GM13977 (cell line): ENCODE measurements around the gene IFT81.

ENCODE experiments used
- DNase-seq: peaks from one replicate; pipeline ENCODE4 v3.0.0; 2012; ENCODE audit warnings: low spot score
- in situ Hi-C: fragments of 300-500 bp; cut with MboI; formaldehyde crosslinking; loops from one replicate; pipeline ENCODE4 v1.12.0; 2022; ENCODE audit warnings: low sequenced_read_pairs, low pct_unique_long_range_greater_than_20kb, mixed read lengths, inconsistent platforms; ENCODE audit not compliant: unreplicated experiment
- TF ChIP-seq, protein P1 (sequence below): IDR thresholded peaks from 2 replicates; pipeline ENCODE4 v1.5.1; 2012; ENCODE audit warnings: mild to moderate bottlenecking, control low read depth; ENCODE audit not compliant: insufficient read depth; ENCODE audit errors: extremely low read depth, missing control alignments

Gene IFT81

DNA sequence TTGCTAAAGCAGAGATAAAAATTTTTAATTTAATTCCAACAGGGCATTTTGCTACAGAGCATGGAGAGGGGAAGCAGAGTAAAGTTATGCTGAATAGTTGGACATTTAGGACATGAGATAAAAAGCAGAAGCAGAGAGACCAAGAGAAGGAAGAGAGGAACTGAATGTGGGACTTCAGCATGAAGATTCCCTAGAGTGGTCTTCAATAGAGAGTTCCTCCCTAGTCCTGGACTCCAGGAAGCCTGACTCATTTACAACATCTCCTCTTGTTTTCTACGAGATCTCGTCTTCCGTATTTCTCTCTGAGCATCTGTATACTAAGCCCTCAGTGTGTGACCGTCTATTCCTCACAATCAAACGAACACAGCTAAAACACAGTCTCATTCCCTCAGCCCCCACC, 35.2 kb upstream of the IFT81 start:
- TF ChIP-seq, protein P1, sequence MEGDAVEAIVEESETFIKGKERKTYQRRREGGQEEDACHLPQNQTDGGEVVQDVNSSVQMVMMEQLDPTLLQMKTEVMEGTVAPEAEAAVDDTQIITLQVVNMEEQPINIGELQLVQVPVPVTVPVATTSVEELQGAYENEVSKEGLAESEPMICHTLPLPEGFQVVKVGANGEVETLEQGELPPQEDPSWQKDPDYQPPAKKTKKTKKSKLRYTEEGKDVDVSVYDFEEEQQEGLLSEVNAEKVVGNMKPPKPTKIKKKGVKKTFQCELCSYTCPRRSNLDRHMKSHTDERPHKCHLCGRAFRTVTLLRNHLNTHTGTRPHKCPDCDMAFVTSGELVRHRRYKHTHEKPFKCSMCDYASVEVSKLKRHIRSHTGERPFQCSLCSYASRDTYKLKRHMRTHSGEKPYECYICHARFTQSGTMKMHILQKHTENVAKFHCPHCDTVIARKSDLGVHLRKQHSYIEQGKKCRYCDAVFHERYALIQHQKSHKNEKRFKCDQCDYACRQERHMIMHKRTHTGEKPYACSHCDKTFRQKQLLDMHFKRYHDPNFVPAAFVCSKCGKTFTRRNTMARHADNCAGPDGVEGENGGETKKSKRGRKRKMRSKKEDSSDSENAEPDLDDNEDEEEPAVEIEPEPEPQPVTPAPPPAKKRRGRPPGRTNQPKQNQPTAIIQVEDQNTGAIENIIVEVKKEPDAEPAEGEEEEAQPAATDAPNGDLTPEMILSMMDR, result no peak
- DNase-seq, result no peak
- in situ Hi-C loops, result no loop called here

DNA sequence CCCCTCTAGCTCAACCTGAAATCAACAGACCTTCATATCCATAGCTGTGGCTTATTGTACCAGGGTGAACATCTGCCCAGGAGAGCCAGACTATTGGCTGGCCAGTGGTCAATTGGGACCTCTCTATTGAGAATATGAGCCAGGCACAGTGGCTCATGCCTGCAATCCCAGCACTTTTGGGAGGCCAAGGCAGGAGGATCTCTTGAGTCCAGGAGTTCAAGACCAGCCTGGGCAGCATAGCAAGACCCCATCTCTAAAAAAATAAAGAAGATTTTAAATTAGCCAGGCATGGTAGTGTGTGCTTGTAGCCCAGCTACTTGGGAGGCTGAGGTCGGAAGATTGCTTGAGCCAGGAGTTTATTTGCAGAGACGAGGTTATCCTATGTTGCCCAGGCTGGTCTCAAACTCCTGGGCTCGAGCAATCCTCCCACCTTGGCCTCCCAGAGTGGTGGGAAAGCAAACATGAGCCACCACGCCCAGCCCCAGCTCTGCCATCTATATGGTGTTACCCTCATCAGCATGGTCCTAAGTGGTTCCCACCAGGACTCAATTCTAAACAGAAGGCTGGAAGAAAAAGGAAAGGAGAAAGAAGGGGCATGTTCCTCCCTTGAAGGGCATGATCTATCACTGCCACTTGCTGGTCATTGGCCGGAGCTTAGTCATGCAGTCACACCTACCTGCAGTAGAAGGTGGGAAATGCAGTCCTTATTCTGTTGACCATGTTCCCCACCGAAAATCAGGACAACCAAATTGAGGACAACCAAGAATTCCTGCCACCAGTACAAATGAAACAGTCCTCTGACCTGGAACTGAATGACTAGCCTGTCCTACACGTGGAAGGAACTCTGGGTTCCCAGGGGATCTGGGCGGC, 33.7 kb upstream of the IFT81 start:
- TF ChIP-seq, protein P1, result no peak
- DNase-seq, result no peak
- in situ Hi-C loops, result no loop called here

DNA sequence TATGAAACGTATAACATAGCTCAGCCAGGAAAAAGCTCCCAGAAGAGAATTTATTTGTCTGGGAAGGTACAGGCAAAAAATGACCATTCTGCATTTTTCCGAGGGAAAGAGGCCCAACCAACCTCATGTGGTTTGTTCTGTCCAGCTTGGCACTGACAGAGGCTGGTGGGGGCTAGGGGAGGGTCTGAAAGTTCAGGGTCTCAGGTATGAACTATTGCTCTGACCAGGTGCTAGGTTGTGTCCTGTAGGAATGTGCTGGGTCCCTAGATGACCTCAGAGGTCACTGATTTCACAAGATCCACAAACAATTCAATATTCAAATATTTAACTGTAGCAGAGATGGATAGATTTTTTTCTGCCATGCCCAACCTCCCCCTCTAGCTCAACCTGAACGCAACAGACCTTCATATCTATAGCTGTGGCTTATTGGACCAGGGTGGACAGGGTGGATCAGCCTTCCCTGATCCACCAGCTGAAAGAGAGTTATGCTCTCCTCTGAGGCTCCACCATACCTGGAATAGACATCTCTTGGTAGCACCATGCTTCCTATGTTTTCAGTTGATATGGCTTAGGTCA, 32.9 kb upstream of the IFT81 start:
- TF ChIP-seq, protein P1, result no peak
- in situ Hi-C loops, result no loop called here

DNA sequence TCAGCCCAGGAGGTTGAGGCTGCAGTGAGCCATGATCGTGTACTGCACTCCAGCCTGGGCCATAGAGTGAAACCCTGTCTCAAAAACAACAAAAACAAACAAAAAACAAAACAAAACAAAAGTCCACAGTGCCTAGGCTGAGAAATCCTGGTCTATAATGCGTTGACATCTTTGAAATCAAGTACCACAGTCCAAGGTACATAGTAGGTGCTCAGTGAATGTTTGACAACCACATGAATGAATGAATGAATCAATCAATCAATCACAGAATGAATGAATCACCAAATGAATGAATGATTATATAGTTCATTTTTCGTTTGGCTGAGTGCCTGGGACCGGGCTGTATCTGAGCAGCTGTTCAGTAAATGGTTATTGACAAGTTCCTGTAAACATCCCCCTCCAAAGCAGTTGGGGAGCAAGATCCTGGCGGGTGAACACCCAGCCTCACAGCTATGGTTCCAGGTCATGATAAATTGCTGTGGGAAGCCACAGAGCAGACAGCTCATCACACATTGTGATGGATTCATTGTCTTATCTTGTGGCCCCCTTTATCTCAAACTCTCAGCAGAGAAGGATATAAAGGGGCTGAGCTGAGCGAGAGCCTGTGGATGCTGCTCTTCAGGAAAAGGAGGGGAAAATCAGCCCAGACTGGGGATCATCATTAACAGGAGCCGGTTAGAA, 30.4 kb upstream of the IFT81 start:
- in situ Hi-C loops, result no loop called here
- TF ChIP-seq, protein P1, result no peak
- DNase-seq, result no peak

More for the DNA sequence above, 32.9 kb upstream of the IFT81 start:
- no peak for DNase-seq

DNA sequence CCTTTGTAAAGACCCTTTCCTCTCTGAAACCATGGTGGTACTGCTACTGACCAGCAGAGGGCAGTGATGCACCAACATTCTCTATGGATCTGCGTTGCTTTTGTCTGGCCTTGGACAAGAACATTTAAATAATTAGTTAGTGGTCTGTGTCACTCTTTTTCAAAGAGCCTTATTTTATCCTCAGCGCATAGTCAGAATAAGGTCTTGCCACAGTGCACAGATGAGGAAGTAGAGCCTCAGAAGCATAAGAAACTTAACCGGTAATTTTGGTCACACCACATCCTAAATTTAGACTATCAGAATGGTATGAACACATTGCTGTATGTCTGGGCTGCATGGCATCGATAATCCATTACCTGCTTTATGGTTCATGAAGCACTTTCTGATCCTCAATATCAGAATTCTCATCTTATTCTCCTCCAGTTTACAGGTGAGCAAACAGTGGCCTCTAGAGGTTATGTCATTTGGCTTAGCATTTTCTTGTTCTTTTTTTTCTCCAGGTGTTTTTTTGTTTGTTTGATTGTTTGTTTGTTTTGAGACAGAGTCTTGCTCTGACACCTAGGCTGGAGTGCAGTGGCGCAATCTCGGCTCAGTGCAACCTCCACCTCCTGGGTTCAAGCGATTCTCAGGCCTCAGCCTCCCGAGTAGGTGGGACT, 23.7 kb upstream of the IFT81 start:
- peak; percentile 75 for DNase-seq
- in situ Hi-C loops, result loop anchor here (10.0 kb wide), 1 partner anchor 324 kb away; no protein-coding TSS in a partner anchor
- TF ChIP-seq, protein P1, result peak; percentile 89

DNA sequence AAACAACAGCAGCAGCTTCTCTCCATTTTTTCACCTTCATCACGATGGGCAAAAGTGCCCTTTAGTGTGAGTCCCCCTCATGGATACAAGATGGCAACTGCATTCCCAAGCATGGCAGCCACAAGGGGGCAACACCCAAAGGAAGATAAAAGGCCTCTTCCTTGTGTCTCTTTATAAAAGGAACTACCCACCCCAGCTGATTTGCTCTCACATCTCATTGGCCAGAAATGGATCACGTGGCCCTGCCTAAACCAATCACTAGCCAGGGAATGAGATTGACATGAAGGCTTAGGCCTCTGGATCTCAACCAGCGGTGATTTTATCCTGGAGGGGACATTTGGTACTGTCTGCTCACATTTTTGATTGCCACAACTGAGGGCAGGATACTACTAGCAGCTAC, 21.9 kb upstream of the IFT81 start:
- in situ Hi-C loops, result loop anchor here (10.0 kb wide), 1 partner anchor 323 kb away; no protein-coding TSS in a partner anchor
- TF ChIP-seq, protein P1, result peak; percentile 40
- DNase-seq, result no peak
